ENCODE data around the gene AAK1. TPM values are rescaled to one million over a fixed set of nuclear protein-coding genes. Genes with fewer than 3 reads are reported as not detected.

The AAK1 gene
- total and polyA plus RNA-seq, 4 donors = 10.0 to 56.2 (median 27.3) TPM

DNA sequence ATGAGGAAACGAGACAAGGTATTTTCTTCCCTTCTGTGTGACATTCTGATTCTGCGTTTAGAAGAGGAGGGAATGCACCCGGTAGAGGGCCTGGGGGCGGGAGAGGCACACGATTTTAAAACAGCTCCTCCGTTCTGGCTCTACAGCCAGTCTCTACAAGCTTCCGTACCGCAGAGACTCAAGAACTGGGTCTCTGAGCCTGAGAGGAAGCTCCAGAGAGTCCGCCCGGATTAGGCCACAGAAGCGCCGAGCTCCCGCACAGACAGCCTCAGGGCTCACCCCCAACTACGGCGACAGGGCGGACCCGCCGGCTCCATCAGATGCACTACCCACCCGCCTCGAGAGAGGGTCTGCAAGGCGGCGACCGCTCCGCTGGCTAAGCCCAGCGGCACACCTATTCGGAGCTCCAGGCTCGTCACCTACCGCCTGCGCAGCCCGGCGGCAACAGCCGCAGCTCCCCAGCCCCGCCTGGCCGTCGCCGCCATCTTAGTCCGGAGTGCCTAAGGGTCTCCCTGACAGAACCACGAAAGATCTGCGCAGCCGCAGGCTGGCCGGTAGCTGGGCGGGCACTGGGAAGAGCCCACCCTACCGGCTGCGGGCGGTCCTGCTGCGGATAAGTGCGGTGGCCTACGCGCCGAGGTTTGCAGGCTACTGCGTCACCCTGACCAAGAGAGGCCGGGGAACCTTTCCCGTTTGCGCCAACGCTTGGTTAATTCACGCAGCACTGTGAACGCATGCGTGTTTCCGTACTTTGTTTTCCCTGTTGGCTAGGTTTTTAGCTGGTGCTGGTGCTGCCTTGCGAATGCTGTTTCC, 206.4 kb downstream of the AAK1 start, which contains the start of gene NFU1:
Gene NFU1 (minus strand): TSS at position 498 of the 813 bp plus-strand sequence. CDS start 13 bp downstream, at position 485.
- Histone ChIP-seq H3K4me3 (peak within 1 kb of the TSS; percentile 73), H3K9ac (ENCODE audit: insufficient read depth in 1 of 2, low read length in 2 of 2) (peak within 1 kb of the TSS; percentile 88 to 96), H3K9me3 (ENCODE audit: control insufficient read depth in 4 of 4, insufficient read depth in 3 of 4, low read length in 3 of 4) (no peaks in the 10 kb centered on the region), H3K27ac (ENCODE audit: low read depth in 1 of 2, low read length in 1 of 2) (peak within 1 kb of the TSS; percentile 87 to 90), H3K36me3 (ENCODE audit: control insufficient read depth in 4 of 4, insufficient read depth in 4 of 4, low read length in 4 of 4) (peaks cover 0 to 3% (median 0%) of the 10 kb centered on the region in 4 donors), H3K27me3 (ENCODE audit: control insufficient read depth in 3 of 3, insufficient read depth in 3 of 3, low read length in 2 of 3) (no peaks in the 10 kb centered on the region), H3K4me1 (ENCODE audit: control insufficient read depth in 5 of 5, insufficient read depth in 5 of 5, low read length in 5 of 5) (peaks cover 0 to 14% (median 6%) of the 10 kb centered on the region in 5 donors)
- 0 to 1% methylated on average over 60 of the region's 60 CpGs for WGBS, 2 donors
- TF ChIP-seq, protein P1, sequence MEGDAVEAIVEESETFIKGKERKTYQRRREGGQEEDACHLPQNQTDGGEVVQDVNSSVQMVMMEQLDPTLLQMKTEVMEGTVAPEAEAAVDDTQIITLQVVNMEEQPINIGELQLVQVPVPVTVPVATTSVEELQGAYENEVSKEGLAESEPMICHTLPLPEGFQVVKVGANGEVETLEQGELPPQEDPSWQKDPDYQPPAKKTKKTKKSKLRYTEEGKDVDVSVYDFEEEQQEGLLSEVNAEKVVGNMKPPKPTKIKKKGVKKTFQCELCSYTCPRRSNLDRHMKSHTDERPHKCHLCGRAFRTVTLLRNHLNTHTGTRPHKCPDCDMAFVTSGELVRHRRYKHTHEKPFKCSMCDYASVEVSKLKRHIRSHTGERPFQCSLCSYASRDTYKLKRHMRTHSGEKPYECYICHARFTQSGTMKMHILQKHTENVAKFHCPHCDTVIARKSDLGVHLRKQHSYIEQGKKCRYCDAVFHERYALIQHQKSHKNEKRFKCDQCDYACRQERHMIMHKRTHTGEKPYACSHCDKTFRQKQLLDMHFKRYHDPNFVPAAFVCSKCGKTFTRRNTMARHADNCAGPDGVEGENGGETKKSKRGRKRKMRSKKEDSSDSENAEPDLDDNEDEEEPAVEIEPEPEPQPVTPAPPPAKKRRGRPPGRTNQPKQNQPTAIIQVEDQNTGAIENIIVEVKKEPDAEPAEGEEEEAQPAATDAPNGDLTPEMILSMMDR (IDR thresholded peaks at IDR 0.05; ENCODE audit: control extremely low read depth, extremely low read depth) = peak; percentile 25
- ATAC-seq (ENCODE audit: insufficient read depth, low FRiP score) (peak; percentile 98), DNase-seq (peak; percentile 96 to 98 (median 97))

DNA sequence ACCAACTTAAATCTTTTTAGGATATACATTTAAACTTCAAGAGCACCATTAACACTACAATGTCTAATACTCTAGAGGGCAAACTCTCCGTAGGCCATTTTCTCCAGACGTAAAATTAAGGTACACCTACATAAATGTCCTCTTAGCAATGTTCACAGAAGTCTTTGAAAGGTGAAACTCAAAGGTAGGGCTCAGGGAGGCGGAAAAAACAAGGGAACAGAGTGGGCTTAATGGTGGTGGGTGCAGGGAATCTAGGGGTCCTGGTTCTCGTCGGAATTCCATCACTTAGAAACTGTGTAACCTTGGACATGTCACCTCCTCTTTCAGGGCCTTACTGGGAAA, 207.0 kb downstream of the AAK1 start:
- peak; percentile 3 for ATAC-seq (ENCODE audit: insufficient read depth, low FRiP score)
- TF ChIP-seq, protein P1 (IDR thresholded peaks at IDR 0.05; ENCODE audit: control extremely low read depth, extremely low read depth) = no peak

DNA sequence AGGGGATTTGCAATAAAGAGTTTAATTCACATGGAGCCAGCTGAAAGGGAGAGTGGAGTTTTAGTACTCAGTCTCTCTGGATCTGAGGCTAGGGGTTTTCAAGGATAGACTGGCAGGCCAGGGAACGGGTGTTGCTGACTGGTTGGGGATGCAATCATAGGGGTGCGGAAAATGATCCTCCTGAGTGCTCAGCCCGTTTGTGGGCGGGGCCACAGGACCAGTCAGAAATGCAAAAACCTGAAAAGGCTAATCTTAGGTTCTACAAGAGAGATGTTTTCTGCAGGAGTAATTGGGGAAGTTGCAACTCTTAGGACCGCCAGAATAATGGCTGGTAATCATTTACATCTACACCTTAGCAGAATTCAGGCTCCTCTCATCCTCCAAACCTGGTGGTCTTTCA, 208.8 kb downstream of the AAK1 start:
- TF ChIP-seq, protein P1 (IDR thresholded peaks at IDR 0.05; ENCODE audit: control extremely low read depth, extremely low read depth) = no peak
- H3K4me1 ChIP-seq (ENCODE audit: control insufficient read depth in 5 of 5, insufficient read depth in 5 of 5, low read length in 5 of 5) = peaks cover 0 to 14% (median 6%) of the 10 kb centered on the region in 5 donors
- no peak overlapping the region for H3K4me3 ChIP-seq
- ATAC-seq (ENCODE audit: insufficient read depth, low FRiP score) (no peak), DNase-seq (no peak)
- H3K27ac ChIP-seq (ENCODE audit: low read depth in 1 of 2, low read length in 1 of 2) = no peak overlapping the region
- WGBS, 2 donors = 78 to 82% methylated on average over 5 of the region's 5 CpGs
- H3K36me3 ChIP-seq (ENCODE audit: control insufficient read depth in 4 of 4, insufficient read depth in 4 of 4, low read length in 4 of 4) = peaks cover 0 to 6% (median 3%) of the 10 kb centered on the region in 4 donors
- H3K27me3 ChIP-seq (ENCODE audit: control insufficient read depth in 3 of 3, insufficient read depth in 3 of 3, low read length in 2 of 3) = no peaks in the 10 kb centered on the region
- H3K9me3 ChIP-seq (ENCODE audit: control insufficient read depth in 4 of 4, insufficient read depth in 3 of 4, low read length in 3 of 4) = no peaks in the 10 kb centered on the region
- no peak overlapping the region for H3K9ac ChIP-seq (ENCODE audit: insufficient read depth in 1 of 2, low read length in 2 of 2)

More for the DNA sequence above, 207.0 kb downstream of the AAK1 start:
- peak in 1 of 3 donors; percentile 51 for DNase-seq
- H3K9ac ChIP-seq (ENCODE audit: insufficient read depth in 1 of 2, low read length in 2 of 2) = peak overlapping the region; percentile 88 to 95
- WGBS, 2 donors = 7 to 10% methylated on average over 5 of the region's 5 CpGs
- H3K36me3 ChIP-seq (ENCODE audit: control insufficient read depth in 4 of 4, insufficient read depth in 4 of 4, low read length in 4 of 4) = peaks cover 0 to 3% (median 0%) of the 10 kb centered on the region in 4 donors
- no peaks in the 10 kb centered on the region for H3K27me3 ChIP-seq (ENCODE audit: control insufficient read depth in 3 of 3, insufficient read depth in 3 of 3, low read length in 2 of 3)
- peak overlapping the region; percentile 73 for H3K4me3 ChIP-seq
- H3K9me3 ChIP-seq (ENCODE audit: control insufficient read depth in 4 of 4, insufficient read depth in 3 of 4, low read length in 3 of 4) = no peaks in the 10 kb centered on the region
- peaks cover 0 to 14% (median 6%) of the 10 kb centered on the region in 5 donors for H3K4me1 ChIP-seq (ENCODE audit: control insufficient read depth in 5 of 5, insufficient read depth in 5 of 5, low read length in 5 of 5)
- H3K27ac ChIP-seq (ENCODE audit: low read depth in 1 of 2, low read length in 1 of 2) = peak overlapping the region; percentile 87 to 90

All from lung (tissue), 12 donors.